H9 (cell line): Measurements from ENCODE around the gene MYB. TPM values are rescaled to one million over a fixed set of nuclear protein-coding genes. Genes with fewer than 3 reads are reported as not detected.

Experiments
- DNase-seq: peaks from one replicate; pipeline ENCODE4 v3.0.0-alpha.2; 2017
- H2AFZ ChIP-seq: one replicate; pipeline ENCODE4 v1.6.1; 2013; ENCODE audit warnings: mild to moderate bottlenecking, low read length, control low read depth, moderate library complexity
- H2AK5ac ChIP-seq: 2 replicates; pipeline ENCODE4 v1.6.1; 2013; ENCODE audit warnings: low read length, control low read depth, mixed read lengths; ENCODE audit not compliant: insufficient read length
- H2BK120ac ChIP-seq: one replicate; pipeline ENCODE4 v1.6.1; 2013; ENCODE audit warnings: low read depth, mild to moderate bottlenecking, low read length, control low read depth, inconsistent platforms; ENCODE audit not compliant: poor library complexity, severe bottlenecking
- H2BK12ac ChIP-seq: 2 replicates; pipeline ENCODE4 v1.6.1; 2013; ENCODE audit warnings: low read length, control low read depth, mixed read lengths, low read depth; ENCODE audit not compliant: insufficient read length
- H2BK15ac ChIP-seq: 2 replicates; pipeline ENCODE4 v1.6.1; 2013; ENCODE audit warnings: low read depth, low read length, control low read depth
- H2BK20ac ChIP-seq: one replicate; pipeline ENCODE4 v1.6.1; 2013; ENCODE audit warnings: low read depth, mild to moderate bottlenecking, low read length, control low read depth, inconsistent platforms; ENCODE audit not compliant: poor library complexity, severe bottlenecking
- H2BK5ac ChIP-seq: 2 replicates; pipeline ENCODE4 v1.6.1; 2013; ENCODE audit warnings: low read length, control low read depth, mixed read lengths; ENCODE audit not compliant: insufficient read length
- H3K14ac ChIP-seq: 2 replicates; pipeline ENCODE4 v1.6.1; 2013; ENCODE audit warnings: low read length, control low read depth; ENCODE audit not compliant: insufficient read depth
- H3K18ac ChIP-seq: 2 replicates; pipeline ENCODE4 v1.6.1; 2013; ENCODE audit warnings: low read depth, mild to moderate bottlenecking, mixed read lengths, low read length, control low read depth; ENCODE audit not compliant: insufficient read length
- H3K23ac ChIP-seq: 2 replicates; pipeline ENCODE4 v1.6.1; 2013; ENCODE audit warnings: low read length, control low read depth, mixed read lengths, low read depth; ENCODE audit not compliant: insufficient read length
- H3K23me2 ChIP-seq: 2 replicates; pipeline ENCODE4 v1.6.1; 2013; ENCODE audit warnings: low read depth, mild to moderate bottlenecking, mixed read lengths, low read length, control low read depth; ENCODE audit not compliant: insufficient read length, poor library complexity, severe bottlenecking
- H3K27ac ChIP-seq: 2 replicates; pipeline ENCODE4 v1.5.1; 2013; ENCODE audit warnings: low read length, control low read depth, mixed read lengths, low read depth; ENCODE audit not compliant: insufficient read length
- H3K27me3 ChIP-seq: 2 replicates; pipeline ENCODE4 v1.6.1; 2013; ENCODE audit warnings: low read length, control low read depth, inconsistent platforms; ENCODE audit not compliant: insufficient read depth
- H3K4ac ChIP-seq: 2 replicates; pipeline ENCODE4 v1.6.1; 2013; ENCODE audit warnings: low read depth, mild to moderate bottlenecking, control low read depth, inconsistent platforms, low read length, moderate library complexity
- H3K4me1 ChIP-seq: 2 replicates; pipeline ENCODE4 v1.6.1; 2013; ENCODE audit warnings: low read length, control low read depth, inconsistent platforms; ENCODE audit not compliant: insufficient read depth
- H3K4me2 ChIP-seq: 2 replicates; pipeline ENCODE4 v1.6.1; 2013; ENCODE audit warnings: low read length, control low read depth, mixed read lengths; ENCODE audit not compliant: insufficient read length, insufficient read depth
- H3K56ac ChIP-seq: 2 replicates; pipeline ENCODE4 v1.6.1; 2013; ENCODE audit warnings: low read depth, mild to moderate bottlenecking, mixed read lengths, low read length, control low read depth; ENCODE audit not compliant: insufficient read length
- H3K79me1 ChIP-seq: 2 replicates; pipeline ENCODE4 v1.6.1; 2013; ENCODE audit warnings: low read depth, mild to moderate bottlenecking, moderate library complexity, low read length, control low read depth, inconsistent platforms; ENCODE audit not compliant: insufficient read depth, poor library complexity, severe bottlenecking
- H3K79me2 ChIP-seq: 2 replicates; pipeline ENCODE4 v1.6.1; 2013; ENCODE audit warnings: low read length, control low read depth, inconsistent platforms; ENCODE audit not compliant: insufficient read depth
- H3K9ac ChIP-seq: 2 replicates; pipeline ENCODE4 v1.6.1; 2013; ENCODE audit warnings: low read length, control low read depth, mixed read lengths; ENCODE audit not compliant: insufficient read length; ENCODE audit errors: extremely low read depth
- H3K9me3 ChIP-seq: one replicate; pipeline ENCODE4 v1.6.1; 2013; ENCODE audit warnings: low read depth, low read length, inconsistent platforms; ENCODE audit not compliant: control insufficient read depth
- H3T11ph ChIP-seq: one replicate; pipeline ENCODE4 v1.6.1; 2013; ENCODE audit warnings: mild to moderate bottlenecking, low read length, control low read depth, inconsistent platforms
- H4K20me1 ChIP-seq: one replicate; pipeline ENCODE4 v1.6.1; 2013; ENCODE audit not compliant: control insufficient read depth, insufficient read length, insufficient read depth
- H4K5ac ChIP-seq: 2 replicates; pipeline ENCODE4 v1.6.1; 2013; ENCODE audit warnings: low read depth, mild to moderate bottlenecking, mixed read lengths, low read length, control low read depth; ENCODE audit not compliant: insufficient read length
- H4K8ac ChIP-seq: replicated peaks from 2 replicates; pipeline ENCODE4 v1.6.1; 2013; ENCODE audit warnings: low read length, control low read depth, mixed read lengths, low read depth; ENCODE audit not compliant: insufficient read length
- H4K91ac ChIP-seq: 2 replicates; pipeline ENCODE4 v1.6.1; 2013; ENCODE audit warnings: low read depth, mild to moderate bottlenecking, moderate library complexity, mixed read lengths, low read length, control low read depth; ENCODE audit not compliant: insufficient read length
- H3K27ac Mint-ChIP-seq, 3 experiments: 2 replicates in 2 of 3; 3 replicates in 1 of 3; pipeline ENCODE4 v1.8.0; 2020 to 2021; ENCODE audit warnings: mixed read lengths in 3 of 3, mild to moderate bottlenecking in 1 of 3, moderate library complexity in 1 of 3
- H3K27me3 Mint-ChIP-seq: 2 replicates; pipeline ENCODE4 v1.8.0; 2021; ENCODE audit warnings: low read depth, mild to moderate bottlenecking, moderate library complexity, mixed read lengths
- H3K36me3 Mint-ChIP-seq, 3 experiments: 2 replicates in 2 of 3; 3 replicates in 1 of 3; pipeline ENCODE4 v1.8.0; 2020 to 2021; ENCODE audit warnings: low read depth in 3 of 3, mixed read lengths in 3 of 3; ENCODE audit not compliant: insufficient read depth in 1 of 3
- H3K4me1 Mint-ChIP-seq, 2 experiments: 2 replicates each; pipeline ENCODE4 v1.8.0; 2020; ENCODE audit warnings: mixed read lengths in 2 of 2
- H3K4me3 Mint-ChIP-seq, 2 experiments: 2 replicates in 1 of 2; 3 replicates in 1 of 2; pipeline ENCODE4 v1.8.0; 2020 to 2021; ENCODE audit warnings: mild to moderate bottlenecking in 2 of 2, mixed read lengths in 2 of 2, moderate library complexity in 1 of 2
- H3K9me3 Mint-ChIP-seq, 2 experiments: 2 replicates in 1 of 2; 3 replicates in 1 of 2; pipeline ENCODE4 v1.8.0; 2020; ENCODE audit warnings: mild to moderate bottlenecking in 2 of 2, mixed read lengths in 2 of 2, moderate library complexity in 1 of 2
- WGBS: extraction: QIAGEN DNeasy Blood & Tissue Kit; methylation state at CpG from one replicate; pipeline ENCODE4 v1.1.7; 2013; ENCODE audit warnings: missing lambda C conversion rate, low lambda C conversion rate, mixed read lengths; ENCODE audit not compliant: insufficient read length; ENCODE audit errors: extremely low coverage; 5-methylcytosine and 5-hydroxymethylcytosine counted together
- total RNA-seq: library from RNA; stranded (reverse); gene quantifications from 2 replicates; pipeline ENCODE4 v1.2.1, GENCODE V29; 2021
- TF ChIP-seq, protein P1 (sequence below): fragments of 200-600 bp; sonication (generic); conservative IDR thresholded peaks from 3 replicates; pipeline ENCODE4 v1.8.0; 2021; ENCODE audit warnings: antibody characterized with exemption, mild to moderate bottlenecking

Gene MYB
- total RNA-seq, 1 experiment from 2014 or later = 5.8 TPM

DNA sequence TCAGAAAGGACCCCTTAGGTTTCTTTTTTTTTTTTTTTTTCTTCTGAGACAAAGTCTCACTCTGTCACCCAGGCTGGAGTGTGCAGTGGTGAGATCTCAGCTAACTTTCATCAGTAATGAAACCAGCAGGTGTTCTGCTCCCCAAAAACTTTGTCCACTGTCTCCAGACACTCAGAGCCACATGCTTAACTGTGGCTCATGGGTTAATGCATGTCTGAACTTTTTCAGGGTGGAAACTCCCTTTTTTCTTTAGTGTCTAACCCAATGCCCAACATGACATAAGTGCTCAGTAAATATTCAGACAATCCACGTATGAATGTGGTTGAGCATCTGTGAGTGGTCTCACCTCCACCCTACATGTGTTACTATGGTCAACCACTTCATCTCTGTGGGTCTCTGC, 45.4 kb downstream of the MYB start:
- H3K27ac ChIP-seq = no peak overlapping the region
- no peak overlapping the region for H2BK5ac ChIP-seq
- Mint-ChIP-seq H3K27ac (no peak overlapping the region), H3K36me3 (no peaks in the 10 kb centered on the region; a peak in 1 of 7 replicates), H3K27me3 (no peaks in the 10 kb centered on the region), H3K4me1 (peaks cover 16 to 25% of the 10 kb centered on the region in 2 experiments), H3K9me3 (no peaks in the 10 kb centered on the region), H3K4me3 (no peak overlapping the region)
- H3K79me1 ChIP-seq = no peaks in the 10 kb centered on the region
- no peaks in the 10 kb centered on the region for H4K20me1 ChIP-seq
- H3K4me2 ChIP-seq = no peak overlapping the region
- H2BK120ac ChIP-seq = no peak overlapping the region
- no peak overlapping the region for H3K56ac ChIP-seq
- WGBS = no CpG with 5 or more reads among the region's 1 CpG
- H2AFZ ChIP-seq = no peak overlapping the region
- no peaks in the 10 kb centered on the region for H3K79me2 ChIP-seq
- no peak overlapping the region for H2BK15ac ChIP-seq
- no peaks in the 10 kb centered on the region for H3K4me1 ChIP-seq
- H2AK5ac ChIP-seq = no peak overlapping the region
- no peak overlapping the region for H3T11ph ChIP-seq
- no peak for DNase-seq
- no peak overlapping the region for H4K8ac ChIP-seq
- H3K23ac ChIP-seq = no peak overlapping the region
- no peak overlapping the region for H3K9ac ChIP-seq
- no peaks in the 10 kb centered on the region for H3K27me3 ChIP-seq
- H2BK12ac ChIP-seq = no peak overlapping the region
- H4K91ac ChIP-seq = no peak overlapping the region
- H3K18ac ChIP-seq = no peak overlapping the region
- H3K23me2 ChIP-seq = peaks cover 3% of the 10 kb centered on the region
- H3K9me3 ChIP-seq = no peaks in the 10 kb centered on the region
- TF ChIP-seq, protein P1, sequence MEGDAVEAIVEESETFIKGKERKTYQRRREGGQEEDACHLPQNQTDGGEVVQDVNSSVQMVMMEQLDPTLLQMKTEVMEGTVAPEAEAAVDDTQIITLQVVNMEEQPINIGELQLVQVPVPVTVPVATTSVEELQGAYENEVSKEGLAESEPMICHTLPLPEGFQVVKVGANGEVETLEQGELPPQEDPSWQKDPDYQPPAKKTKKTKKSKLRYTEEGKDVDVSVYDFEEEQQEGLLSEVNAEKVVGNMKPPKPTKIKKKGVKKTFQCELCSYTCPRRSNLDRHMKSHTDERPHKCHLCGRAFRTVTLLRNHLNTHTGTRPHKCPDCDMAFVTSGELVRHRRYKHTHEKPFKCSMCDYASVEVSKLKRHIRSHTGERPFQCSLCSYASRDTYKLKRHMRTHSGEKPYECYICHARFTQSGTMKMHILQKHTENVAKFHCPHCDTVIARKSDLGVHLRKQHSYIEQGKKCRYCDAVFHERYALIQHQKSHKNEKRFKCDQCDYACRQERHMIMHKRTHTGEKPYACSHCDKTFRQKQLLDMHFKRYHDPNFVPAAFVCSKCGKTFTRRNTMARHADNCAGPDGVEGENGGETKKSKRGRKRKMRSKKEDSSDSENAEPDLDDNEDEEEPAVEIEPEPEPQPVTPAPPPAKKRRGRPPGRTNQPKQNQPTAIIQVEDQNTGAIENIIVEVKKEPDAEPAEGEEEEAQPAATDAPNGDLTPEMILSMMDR = no peak
- H3K14ac ChIP-seq = no peak overlapping the region
- H3K4ac ChIP-seq = no peak overlapping the region
- H2BK20ac ChIP-seq = no peak overlapping the region
- H4K5ac ChIP-seq = peak overlapping the region; percentile 41
